Type B pancreatic cell (in vitro differentiated cells): ENCODE measurements around the gene DRAXIN. TPM values are rescaled to one million over a fixed set of nuclear protein-coding genes. Genes with fewer than 3 reads are reported as not detected.
A peak's percentile ranks its signal among the peaks of the same experiment; 100 is the strongest.

Experiments
- DNase-seq: peaks from one replicate; pipeline ENCODE4 v3.0.0; 2021; ENCODE audit warnings: mixed read lengths; ENCODE audit not compliant: unreplicated experiment; ENCODE audit errors: extremely low spot score
- H3K27ac Mint-ChIP-seq: 2 replicates; pipeline ENCODE4 v1.8.0; 2021; ENCODE audit warnings: mild to moderate bottlenecking, mixed read lengths
- H3K27me3 Mint-ChIP-seq: 2 replicates; pipeline ENCODE4 v1.8.0; 2021; ENCODE audit warnings: mixed read lengths
- H3K36me3 Mint-ChIP-seq: 2 replicates; pipeline ENCODE4 v1.8.0; 2021; ENCODE audit warnings: mixed read lengths
- H3K4me1 Mint-ChIP-seq: one replicate; pipeline ENCODE4 v1.8.0; 2021; ENCODE audit warnings: mixed read lengths; ENCODE audit not compliant: unreplicated experiment
- H3K4me3 Mint-ChIP-seq: 2 replicates; pipeline ENCODE4 v1.8.0; 2021; ENCODE audit warnings: mild to moderate bottlenecking, mixed read lengths
- H3K9me3 Mint-ChIP-seq: 2 replicates; pipeline ENCODE4 v1.8.0; 2021; ENCODE audit warnings: mixed read lengths
- CTCF ChIP-seq: fragments of 200-600 bp; sonication (generic); conservative IDR thresholded peaks from 2 replicates; pipeline ENCODE4 v1.5.0; 2021; ENCODE audit warnings: antibody characterized with exemption, mild to moderate bottlenecking
- total RNA-seq: library from RNA; stranded (reverse); gene quantifications from 2 replicates; pipeline ENCODE4 v1.2.1, GENCODE V29; 2021; ENCODE audit warnings: low replicate concordance

DRAXIN gene
- total RNA-seq, 1 donor from 2014 or later, result 13.5 TPM

GRCh38 chr1:11653861-11654136 lies 37.7 kb upstream of the DRAXIN start:
- DNase-seq, result no peak
- Mint-ChIP-seq H3K9me3 (no peaks in the 10 kb centered on the region), H3K27ac (no peak overlapping the region), H3K27me3 (peaks cover 33% of the 10 kb centered on the region), H3K36me3 (no peaks in the 10 kb centered on the region), H3K4me1 (no peaks in the 10 kb centered on the region), H3K4me3 (peak overlapping the region; percentile 75)
- no peak for TF ChIP-seq CTCF

DNA sequence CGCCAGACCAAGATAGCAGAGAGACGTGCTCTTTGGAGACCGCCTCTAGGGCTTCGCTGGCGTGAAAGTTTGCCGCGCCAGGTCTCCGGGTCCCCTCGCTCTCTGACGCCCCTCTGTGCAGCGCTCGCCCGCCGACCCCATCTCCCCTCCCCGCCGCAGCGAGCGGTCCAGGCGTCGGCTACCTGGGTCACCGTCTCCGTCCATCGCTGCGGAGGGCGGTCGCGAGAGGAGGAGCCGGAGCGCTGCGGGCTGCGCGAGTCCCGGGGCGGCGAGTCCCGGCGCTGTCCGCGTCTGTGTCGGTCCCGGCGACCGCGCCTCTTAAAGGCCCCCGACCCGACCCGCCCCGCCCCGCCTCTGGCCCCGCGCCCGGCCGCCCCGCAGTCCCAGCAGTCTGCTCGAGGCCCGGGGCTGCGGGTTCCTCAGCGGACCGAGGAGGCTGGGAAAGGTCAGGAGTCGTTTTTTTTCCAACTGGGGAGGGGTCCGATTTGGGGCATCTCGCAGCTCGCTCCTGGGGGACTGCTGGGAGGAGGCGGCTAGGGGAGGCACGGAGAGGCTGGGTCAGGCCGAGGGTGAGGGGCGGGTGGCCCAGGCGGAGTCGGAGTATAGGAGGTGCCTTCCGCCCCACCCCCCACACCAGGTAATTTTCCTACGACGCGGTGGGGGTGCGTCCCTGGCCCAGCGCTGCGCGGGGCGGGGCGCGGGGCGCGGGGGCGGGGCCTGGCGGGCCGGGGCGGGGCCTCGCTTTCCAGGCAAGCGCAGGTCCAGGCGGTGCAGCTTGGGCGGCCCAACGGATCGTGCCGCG lies 37.2 kb upstream of the DRAXIN start, which contains the start of the genes FBXO2 and FBXO44:
Gene FBXO2 (minus strand): TSS at position 293 of the 802 bp plus-strand sequence. CDS start 89 bp downstream, at position 204.
Gene FBXO44 (plus strand): TSS at position 741 of the 802 bp plus-strand sequence. CDS start 959 bp downstream, outside the sequence.
- no peaks in the 10 kb centered on the region for H3K36me3 Mint-ChIP-seq
- H3K4me1 Mint-ChIP-seq, result no peaks in the 10 kb centered on the region
- H3K9me3 Mint-ChIP-seq, result no peaks in the 10 kb centered on the region
- TF ChIP-seq CTCF, result no peak
- H3K27me3 Mint-ChIP-seq, result peaks cover 31% of the 10 kb centered on the region
- no peak for DNase-seq
- peak within 1 kb of the TSS; percentile 79 for H3K4me3 Mint-ChIP-seq
- peak within 1 kb of the TSS; percentile 29 for H3K27ac Mint-ChIP-seq

DNA sequence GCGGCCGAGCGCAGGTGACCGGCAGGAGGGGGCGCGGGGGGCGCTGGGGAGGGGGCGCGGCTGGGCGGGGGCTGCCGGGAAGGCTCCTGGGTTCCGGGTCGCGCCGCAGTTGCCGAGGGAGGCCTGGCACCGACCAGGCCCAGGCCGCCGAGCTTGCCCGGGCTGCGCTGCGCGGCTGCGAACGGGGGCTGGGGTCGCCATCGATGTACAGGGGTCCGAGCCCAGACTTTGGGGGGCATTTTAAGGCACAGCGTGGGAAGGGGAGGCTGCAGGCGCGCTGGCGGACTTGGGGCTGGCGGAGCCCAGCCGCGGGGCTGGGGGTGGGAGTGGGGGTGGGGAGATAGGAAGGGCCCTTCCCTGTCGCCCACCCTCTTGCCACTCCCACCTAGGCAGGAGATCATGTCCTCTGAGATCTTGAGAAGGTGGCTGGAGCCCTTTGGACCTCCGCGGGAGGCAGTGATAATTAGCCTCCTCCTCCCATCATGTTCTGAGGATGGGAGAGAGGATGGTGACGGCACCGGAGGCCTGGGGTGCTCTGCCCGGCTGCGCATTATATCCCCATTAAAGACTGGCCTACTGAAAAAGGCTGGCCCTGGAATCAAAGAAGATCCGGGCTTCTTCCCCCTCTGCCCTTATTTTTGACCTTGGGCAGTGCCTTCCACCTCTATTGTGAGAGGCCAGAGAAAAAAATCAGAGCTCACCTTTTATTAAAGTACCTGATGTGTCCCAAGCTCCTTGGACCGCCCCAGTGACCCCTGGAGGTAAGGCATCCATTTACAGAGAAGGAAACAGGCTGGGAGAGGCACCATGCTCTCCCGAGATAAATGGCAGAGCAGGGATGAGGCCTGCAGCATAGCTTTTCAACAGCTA lies 36.3 kb upstream of the DRAXIN start:
- peaks cover 23% of the 10 kb centered on the region for H3K27me3 Mint-ChIP-seq
- TF ChIP-seq CTCF, result no peak
- no peaks in the 10 kb centered on the region for H3K9me3 Mint-ChIP-seq
- H3K36me3 Mint-ChIP-seq, result no peaks in the 10 kb centered on the region
- H3K4me1 Mint-ChIP-seq, result no peaks in the 10 kb centered on the region
- H3K4me3 Mint-ChIP-seq, result peak overlapping the region; percentile 79
- DNase-seq, result no peak
- no peak overlapping the region for H3K27ac Mint-ChIP-seq

GRCh38 chr1:11657654-11658053 lies 33.9 kb upstream of the DRAXIN start:
- no peak overlapping the region for H3K27ac Mint-ChIP-seq
- H3K36me3 Mint-ChIP-seq, result no peaks in the 10 kb centered on the region
- H3K4me1 Mint-ChIP-seq, result no peaks in the 10 kb centered on the region
- no peak for DNase-seq
- no peak for TF ChIP-seq CTCF
- no peaks in the 10 kb centered on the region for H3K9me3 Mint-ChIP-seq
- H3K4me3 Mint-ChIP-seq, result no peak overlapping the region
- H3K27me3 Mint-ChIP-seq, result peaks cover 6% of the 10 kb centered on the region

DNA sequence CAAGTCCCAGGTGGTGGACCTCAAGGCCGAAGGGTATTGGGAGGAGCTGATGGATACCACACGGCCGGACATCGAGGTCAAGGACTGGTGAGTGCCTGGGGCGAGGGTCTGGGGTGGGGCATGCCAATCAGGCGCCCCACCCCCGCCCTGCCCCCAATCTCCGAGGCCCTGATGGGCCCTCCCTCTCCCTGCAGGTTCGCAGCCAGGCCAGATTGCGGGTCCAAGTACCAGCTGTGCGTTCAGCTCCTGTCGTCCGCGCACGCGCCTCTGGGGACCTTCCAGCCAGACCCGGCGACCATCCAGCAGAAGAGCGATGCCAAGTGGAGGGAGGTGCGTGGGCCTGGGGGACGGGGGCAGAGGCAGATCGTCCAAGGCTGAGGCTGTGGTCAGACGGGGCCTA lies 33.0 kb upstream of the DRAXIN start:
- Mint-ChIP-seq H3K27me3 (no peaks in the 10 kb centered on the region), H3K4me3 (no peak overlapping the region), H3K9me3 (no peaks in the 10 kb centered on the region), H3K36me3 (no peaks in the 10 kb centered on the region), H3K4me1 (no peaks in the 10 kb centered on the region), H3K27ac (no peak overlapping the region)
- no peak for DNase-seq
- TF ChIP-seq CTCF, result no peak
